ENCODE data around the gene ATP10B.
"Not testable (repeated sequence)": the region's sequence is repeated elsewhere in the genome, so short reads cannot be mapped to it uniquely, and the experiment has no call there.

ATP10B gene, protein sequence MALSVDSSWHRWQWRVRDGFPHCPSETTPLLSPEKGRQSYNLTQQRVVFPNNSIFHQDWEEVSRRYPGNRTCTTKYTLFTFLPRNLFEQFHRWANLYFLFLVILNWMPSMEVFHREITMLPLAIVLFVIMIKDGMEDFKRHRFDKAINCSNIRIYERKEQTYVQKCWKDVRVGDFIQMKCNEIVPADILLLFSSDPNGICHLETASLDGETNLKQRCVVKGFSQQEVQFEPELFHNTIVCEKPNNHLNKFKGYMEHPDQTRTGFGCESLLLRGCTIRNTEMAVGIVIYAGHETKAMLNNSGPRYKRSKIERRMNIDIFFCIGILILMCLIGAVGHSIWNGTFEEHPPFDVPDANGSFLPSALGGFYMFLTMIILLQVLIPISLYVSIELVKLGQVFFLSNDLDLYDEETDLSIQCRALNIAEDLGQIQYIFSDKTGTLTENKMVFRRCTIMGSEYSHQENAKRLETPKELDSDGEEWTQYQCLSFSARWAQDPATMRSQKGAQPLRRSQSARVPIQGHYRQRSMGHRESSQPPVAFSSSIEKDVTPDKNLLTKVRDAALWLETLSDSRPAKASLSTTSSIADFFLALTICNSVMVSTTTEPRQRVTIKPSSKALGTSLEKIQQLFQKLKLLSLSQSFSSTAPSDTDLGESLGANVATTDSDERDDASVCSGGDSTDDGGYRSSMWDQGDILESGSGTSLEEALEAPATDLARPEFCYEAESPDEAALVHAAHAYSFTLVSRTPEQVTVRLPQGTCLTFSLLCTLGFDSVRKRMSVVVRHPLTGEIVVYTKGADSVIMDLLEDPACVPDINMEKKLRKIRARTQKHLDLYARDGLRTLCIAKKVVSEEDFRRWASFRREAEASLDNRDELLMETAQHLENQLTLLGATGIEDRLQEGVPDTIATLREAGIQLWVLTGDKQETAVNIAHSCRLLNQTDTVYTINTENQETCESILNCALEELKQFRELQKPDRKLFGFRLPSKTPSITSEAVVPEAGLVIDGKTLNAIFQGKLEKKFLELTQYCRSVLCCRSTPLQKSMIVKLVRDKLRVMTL (N-terminal part only)

DNA sequence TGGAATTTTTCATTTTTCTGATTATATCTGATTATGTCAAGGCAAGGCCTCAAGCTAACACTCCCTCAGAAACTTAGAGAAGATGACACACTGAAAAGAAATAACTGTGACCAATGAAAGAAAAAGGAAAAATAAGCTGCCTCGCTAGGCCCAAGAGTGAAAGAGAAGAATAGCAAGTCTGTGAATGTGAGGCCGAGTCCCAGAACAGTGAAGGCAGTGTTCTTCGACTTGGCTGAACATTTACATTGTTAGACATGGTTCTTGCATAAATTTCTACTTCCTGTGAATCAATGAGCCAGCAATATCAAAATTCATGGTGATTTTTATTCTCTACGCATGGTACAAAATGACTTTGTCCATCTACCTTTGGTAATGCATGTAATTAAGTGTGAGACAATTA lies at the start of gene ATP10B:
ATP10B (minus strand) TSS at position 163 of the 400 bp plus-strand sequence. CDS start 164,137 bp downstream, outside the sequence.
- TF ChIP-seq, protein P1, sequence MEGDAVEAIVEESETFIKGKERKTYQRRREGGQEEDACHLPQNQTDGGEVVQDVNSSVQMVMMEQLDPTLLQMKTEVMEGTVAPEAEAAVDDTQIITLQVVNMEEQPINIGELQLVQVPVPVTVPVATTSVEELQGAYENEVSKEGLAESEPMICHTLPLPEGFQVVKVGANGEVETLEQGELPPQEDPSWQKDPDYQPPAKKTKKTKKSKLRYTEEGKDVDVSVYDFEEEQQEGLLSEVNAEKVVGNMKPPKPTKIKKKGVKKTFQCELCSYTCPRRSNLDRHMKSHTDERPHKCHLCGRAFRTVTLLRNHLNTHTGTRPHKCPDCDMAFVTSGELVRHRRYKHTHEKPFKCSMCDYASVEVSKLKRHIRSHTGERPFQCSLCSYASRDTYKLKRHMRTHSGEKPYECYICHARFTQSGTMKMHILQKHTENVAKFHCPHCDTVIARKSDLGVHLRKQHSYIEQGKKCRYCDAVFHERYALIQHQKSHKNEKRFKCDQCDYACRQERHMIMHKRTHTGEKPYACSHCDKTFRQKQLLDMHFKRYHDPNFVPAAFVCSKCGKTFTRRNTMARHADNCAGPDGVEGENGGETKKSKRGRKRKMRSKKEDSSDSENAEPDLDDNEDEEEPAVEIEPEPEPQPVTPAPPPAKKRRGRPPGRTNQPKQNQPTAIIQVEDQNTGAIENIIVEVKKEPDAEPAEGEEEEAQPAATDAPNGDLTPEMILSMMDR (IDR thresholded peaks at IDR 0.05; ENCODE audit: low read depth, low read length) = no peak
- no peak within 1 kb of the TSS for H3K4me3 ChIP-seq (ENCODE audit: low read depth, low read length)

DNA sequence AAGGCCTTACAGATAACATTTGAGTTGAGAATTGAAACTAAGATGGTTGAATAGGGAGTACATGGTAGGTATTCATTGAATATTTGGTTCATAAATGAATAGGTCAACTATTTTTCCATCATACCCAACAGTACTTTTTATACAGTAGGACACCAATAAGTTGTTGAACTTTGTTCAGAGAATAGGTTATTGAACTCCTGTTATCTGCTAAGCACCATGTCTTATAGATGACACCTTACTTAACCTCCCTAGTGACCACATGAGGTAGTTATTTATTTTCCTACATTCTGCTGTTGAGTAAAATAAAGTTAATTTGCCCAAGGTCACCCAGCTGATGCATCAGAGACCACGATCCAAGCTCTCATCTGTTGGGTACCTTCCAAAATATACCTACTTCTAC lies 49.6 kb upstream of the ATP10B start:
- no peak overlapping the region for H3K4me3 ChIP-seq (ENCODE audit: low read depth, low read length)
- TF ChIP-seq, protein P1 (IDR thresholded peaks at IDR 0.05; ENCODE audit: low read depth, low read length) = no peak

DNA sequence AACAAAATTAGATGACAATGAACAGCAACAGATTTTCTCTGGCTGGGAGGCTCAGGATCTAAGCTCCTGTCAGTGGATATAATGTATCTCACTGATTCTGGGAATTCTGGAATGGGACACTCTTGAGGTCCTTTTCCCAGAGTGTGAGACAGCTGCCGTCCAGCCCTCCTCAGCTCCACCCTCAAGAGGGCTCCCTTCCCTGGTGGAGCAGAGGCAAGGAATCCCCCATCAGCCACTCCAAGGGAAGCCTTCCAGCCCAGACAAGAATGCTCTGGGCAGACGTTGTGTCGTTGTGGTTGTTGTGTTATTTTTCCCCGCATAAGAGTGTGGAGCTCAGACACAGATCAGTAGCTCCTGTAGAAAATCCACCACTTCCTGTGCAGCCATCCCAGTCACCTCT lies 47.7 kb upstream of the ATP10B start:
- no peak overlapping the region for H3K4me3 ChIP-seq (ENCODE audit: low read depth, low read length)
- TF ChIP-seq, protein P1 (IDR thresholded peaks at IDR 0.05; ENCODE audit: low read depth, low read length) = no peak

DNA sequence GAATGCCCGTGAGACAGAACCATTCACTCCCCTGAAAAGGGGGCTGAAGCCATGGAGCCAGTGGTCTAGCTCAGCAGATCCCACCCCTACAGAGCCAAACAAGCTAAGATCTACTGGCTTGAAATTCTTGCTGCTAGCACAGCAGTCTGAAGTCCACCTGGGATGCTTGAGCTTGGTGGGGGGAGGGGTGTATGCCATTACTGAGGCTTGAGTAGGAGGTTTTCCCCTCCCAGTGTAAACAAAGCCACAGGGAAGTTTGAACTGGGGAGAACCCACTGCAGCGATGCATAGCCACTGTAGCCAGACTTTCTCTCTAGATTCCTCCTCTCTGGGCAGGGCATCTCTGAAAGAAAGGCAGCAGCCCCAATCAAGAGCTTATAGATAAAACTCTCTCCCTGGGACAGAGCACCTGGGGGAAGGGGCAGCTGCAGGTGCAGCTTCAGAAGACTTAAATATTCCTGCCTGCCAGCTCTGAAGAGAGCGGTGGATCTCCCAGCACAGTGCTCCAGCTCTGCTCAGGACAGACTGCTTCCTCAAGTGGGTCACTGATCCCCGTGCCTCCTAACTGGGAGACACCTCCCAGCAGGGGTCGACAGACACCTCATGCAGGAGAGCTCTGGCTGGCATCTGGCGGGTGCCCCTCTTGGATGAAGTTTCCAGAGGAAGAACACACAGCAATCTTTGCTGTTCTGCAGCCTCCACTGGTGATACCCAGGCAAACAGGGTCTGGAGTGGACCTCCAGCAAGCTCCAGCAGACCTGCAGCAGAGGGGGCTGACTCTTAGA lies 41.4 kb upstream of the ATP10B start:
- H3K4me3 ChIP-seq (ENCODE audit: low read depth, low read length) = not testable (repeated sequence)

DNA sequence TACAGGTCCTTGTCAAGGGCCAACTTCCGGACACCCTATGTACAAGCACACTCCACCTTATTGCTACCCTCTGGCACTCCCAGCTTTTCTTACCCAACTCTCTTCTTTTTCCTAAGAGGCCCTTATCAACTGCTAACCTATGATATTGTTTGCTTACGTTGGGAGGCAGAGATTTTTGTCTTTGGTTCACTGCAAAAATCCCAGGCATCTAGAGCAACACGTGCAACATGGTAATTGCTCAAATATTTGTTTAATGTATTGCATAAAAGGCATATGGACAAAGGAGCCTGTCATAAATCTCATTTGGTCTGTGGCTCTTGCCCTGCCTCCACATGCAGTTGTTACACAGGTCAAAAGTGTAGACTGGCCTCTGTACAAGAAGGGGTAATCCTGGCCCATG lies 35.8 kb upstream of the ATP10B start:
- TF ChIP-seq, protein P1 (IDR thresholded peaks at IDR 0.05; ENCODE audit: low read depth, low read length) = no peak
- H3K4me3 ChIP-seq (ENCODE audit: low read depth, low read length) = no peak overlapping the region

DNA sequence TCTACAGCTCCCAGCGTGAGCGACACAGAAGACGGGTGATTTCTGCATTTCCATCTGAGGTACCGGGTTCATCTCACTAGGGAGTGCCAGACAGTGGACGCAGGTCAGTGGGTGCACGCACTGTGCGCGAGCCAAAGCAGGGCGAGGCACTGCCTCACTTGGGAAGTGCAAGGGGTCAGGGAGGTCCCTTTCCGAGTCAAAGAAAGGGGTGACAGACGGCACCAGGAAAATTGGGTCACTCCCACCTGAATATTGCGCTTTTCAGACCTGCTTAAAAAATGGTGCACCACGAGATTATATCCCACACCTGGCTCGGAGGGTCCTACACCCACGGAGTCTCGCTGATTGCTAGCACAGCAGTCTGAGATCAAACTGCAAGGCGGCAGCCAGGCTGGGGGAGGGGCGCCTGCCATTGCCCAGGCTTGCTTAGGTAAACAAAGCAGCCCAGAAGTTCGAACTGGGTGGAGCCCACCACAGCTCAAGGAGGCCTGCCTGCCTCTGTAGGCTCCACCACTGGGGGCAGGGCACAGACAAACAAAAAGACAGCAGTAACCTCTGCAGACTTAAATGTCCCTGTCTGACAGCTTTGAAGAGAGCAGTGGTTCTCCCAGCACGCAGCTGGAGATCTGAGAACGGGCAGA lies 21.7 kb upstream of the ATP10B start:
- H3K4me3 ChIP-seq (ENCODE audit: low read depth, low read length) = not testable (repeated sequence)

DNA sequence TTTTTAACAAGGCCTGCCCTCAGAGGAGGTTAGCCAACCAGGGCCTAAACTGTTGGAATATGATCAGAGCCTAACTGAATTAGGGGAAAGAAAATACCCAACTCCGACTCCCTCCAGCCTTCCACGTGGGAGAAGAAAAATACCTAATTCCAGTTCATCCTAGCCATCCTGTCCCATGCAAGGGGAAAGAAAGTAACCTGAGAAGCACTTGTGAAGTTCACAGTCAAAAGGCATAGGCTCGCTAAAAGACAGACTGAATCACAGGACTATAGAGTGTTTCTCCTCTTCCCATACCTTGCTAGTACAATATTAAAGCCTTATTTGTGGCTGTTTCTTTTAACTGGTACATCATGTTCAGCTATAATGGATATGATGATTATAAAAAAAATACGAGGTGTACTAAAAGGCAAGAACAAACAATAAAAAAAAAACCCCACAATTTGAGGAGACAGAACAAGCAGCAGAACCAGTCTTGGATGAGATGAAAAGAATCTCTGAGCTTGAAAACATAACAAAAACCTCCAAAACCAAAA lies 18.0 kb upstream of the ATP10B start:
- TF ChIP-seq, protein P1 (IDR thresholded peaks at IDR 0.05; ENCODE audit: low read depth, low read length) = no peak
- no peak overlapping the region for H3K4me3 ChIP-seq (ENCODE audit: low read depth, low read length)
